HG03175 (cell line): Measurements from ENCODE around the gene FHIT.

Experiments used
- ATAC-seq: cut with Tn5 transposase; IDR thresholded peaks from one replicate; pipeline ENCODE4 v1.9.1; 2021; ENCODE audit warnings: mild to moderate bottlenecking, moderate library complexity; ENCODE audit not compliant: unreplicated experiment

The FHIT gene

DNA sequence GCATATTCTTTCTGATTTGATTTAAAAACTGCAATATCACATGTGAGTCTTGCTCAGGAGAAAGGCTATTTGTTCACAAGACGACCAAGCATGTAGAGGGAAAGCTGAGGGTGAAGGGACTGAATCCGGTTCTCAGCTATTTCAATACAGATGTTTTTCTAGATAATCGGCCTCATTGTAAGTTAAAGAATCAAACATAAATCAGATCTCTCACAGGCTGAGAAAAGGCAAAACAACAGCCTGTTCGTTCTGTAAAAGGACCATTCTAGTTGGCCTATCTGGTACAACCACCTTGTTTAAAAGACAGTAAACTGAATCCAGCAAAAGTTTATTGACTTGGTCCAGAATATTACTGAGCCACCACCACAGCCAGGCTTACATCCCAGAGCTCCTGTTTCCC is 1155.7 kb downstream of the FHIT start:
- ATAC-seq: no peak

DNA sequence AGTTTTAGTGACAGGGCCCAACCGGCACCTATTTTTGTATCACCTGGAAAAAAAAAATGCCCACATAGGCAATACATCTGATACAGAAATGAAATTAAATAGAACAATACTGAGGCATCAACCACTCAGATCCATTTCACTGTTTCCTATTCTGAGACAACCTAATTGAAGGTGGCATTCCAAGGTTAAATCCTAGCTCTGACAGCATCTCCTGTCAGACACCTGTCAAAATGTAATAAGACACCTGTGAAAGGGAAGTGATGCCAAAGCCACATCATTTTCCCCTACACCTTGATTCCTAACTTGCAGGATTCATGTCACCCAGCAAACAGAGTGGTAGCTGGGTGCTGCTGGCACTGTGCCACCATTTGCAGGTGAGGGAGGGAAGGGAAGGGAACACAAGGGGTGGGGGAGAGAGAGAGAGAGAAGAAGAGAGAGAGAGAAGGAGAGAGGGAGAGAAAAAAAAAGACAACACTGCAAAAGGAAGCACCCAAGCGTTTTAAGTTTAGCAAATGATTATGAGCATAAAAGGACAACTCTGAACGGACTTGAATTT is 1156.8 kb downstream of the FHIT start:
- no peak for ATAC-seq

DNA sequence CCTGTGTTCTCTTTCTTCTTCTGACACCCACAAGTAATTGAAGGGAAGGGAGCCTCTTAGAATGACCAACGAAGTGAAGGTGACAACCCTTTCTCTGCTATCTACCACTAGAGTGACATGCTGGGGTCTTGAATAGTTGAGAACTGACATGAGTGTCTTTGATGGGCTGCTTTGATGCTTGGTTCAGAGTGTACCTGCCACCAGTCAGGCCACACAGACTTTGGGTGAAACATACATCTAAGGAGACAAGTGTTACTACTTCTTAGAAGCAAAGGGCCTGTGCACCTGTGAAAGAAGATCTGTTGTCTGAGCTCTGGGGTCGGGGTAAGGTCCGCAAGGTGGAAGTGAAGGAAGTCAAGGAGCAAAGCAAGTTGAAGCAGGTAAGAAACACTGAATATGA is 1160.7 kb downstream of the FHIT start:
- ATAC-seq: no peak

DNA sequence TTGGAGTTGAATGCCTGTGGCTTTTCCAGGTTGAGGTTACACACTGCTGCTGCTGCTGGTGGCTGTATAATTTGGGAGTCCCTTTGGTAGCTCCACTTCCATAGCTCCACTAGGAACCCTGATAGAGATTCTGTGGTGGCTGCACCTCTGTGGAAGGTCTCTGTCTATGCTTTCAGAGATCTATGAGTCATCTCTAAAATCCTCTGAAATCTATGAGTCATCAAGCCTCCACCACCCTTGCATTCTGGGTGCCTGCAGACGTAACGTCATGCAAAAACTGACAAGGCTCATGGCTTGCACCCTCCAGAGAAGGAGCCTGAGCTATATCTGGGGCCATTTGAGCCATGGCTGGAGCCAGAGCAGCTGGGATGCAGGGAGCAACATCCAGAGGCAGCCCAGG is 1164.4 kb downstream of the FHIT start:
- ATAC-seq: no peak

DNA sequence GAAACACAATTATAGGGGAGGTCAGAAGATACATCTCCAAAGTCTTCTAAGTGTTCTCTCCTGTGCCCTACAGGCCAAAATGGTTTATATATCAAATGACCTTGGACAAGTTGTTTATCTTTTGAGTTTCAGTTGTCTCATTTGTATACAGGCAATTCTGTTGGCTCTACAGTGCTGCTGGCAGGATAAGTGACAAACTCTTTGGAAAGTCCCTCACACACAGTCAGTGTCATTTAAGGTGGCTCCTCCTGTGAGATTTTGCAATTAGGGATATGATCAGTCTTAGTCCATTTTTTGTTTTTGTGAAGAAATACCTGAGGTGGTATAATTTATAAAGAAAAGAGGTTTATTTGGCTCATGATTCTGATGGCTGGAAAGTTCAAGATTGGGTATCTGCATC is 1165.6 kb downstream of the FHIT start:
- no peak for ATAC-seq

DNA sequence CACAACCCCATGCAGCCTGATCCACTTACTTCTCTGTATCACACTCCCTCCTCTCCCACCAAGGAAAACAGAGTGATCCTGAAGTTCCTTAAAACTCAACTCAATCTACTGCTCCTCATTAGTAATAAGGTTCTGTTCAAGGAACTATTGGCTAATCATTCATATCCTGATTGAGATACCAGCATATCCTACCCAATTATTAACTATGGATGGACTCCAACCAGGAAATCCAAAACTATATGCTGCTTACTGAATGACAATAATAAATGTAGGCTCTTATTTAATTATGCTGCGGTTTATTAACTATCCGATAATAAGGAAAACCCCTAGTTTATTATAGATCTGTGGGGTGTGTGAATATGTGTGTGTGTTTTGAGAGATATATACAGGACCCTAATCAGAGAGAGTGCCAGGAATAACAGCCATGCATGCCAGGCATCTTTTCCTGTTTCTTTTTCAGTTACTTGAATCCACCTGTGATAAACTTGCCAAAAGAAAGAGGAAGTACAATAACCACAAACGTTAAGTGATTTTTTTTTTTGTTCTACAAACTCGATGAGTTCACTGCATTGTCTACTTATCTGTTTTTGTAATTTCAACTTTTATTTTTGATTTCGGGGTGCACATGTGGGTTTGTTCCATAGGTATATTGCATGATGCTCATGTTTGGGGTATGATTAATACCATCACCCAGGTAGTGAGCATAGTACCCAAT is 1169.7 kb downstream of the FHIT start:
- ATAC-seq: peak; percentile 83

DNA sequence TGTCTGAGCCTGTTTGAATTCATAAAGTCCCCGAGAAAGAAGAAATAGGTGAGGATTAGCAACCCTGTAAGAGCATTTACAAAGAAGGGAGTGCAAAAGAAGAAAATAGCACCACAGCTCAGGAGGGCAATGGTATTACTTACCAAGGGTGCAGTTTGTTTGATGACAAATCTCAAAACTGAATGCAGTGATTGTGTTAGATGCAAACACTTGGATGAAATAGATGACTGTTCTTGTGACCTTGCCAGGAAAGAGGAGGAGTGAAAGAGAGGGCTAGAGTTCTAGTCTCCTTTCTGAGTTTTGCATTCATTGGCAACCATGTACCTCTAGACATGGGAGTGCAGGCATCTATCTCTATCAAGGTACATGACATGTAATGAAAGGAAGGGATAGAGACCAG is 1170.6 kb downstream of the FHIT start:
- ATAC-seq: no peak

DNA sequence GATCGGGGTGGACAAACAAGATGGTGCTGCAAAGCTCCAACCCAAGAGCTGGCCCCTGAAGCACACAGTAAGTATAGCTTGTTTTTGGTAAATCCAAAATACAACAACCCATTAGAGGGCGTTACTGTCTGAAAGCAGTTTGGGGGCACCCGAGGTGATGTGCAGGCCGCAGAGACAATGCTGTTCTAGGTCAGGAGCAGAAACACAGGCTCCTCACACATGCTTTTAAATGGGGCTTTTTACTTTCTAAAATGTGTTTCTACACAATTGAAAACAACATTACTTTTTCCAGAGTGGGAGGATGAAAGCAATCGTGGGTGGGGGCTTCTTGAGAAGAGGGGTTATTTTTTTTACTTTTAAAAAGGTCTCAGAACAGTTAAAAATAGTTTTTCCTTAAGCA is 1172.2 kb downstream of the FHIT start:
- ATAC-seq: no peak

DNA sequence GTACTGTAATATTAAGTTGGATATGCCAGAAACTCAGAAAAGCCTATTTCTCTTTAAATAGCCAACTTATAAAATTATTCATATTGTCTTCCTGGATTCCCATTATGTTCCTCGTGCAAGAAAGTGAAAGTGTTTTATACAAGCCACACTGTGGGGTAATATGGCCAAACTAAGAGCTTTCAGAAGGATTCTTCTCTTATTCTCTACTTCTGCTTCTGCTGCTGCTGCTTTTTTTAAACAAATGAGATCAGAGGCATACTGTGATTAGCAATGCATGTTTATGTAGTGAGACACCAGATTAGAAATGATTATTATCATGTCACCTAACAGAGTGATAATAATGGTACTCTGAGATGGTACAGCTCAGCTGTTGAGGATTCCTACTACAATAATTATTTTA is 1174.9 kb downstream of the FHIT start:
- no peak for ATAC-seq

DNA sequence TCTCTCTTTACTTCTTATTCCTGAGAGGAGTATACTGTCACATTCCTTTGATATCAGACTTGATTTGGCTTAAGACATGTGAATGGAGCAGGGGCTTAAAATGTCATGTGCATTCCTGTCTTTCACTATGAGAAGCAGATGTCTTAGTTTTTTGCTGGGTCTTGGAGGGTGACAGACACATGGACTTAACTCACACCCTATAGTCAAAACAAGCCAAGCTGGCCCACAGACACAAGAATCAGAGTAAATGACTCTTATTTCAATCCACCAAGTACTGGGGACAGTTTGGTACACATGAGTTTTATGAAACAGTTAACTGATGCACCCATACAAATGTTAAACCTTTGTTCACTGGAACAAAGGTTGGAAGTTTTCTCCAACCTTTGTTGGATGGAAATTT is 1177.3 kb downstream of the FHIT start:
- no peak for ATAC-seq

DNA sequence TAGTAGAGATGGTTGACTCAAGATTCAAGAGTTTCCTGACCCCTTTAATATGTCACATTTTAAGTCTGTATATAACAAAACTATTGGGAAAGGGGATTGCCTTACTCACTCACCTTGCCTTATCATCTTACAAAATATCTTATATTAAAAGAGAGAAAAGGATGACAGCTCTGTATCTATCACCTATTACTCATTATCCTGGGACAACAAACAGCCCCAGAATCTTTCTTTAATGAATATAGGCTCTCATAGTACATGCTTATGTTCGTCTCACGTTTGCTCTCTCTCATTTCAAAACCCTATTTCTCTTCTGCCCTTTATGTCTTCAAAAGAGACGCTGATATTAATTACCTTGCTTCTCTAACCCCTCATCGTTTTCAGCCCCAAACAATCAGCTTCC is 1178.0 kb downstream of the FHIT start:
- no peak for ATAC-seq

DNA sequence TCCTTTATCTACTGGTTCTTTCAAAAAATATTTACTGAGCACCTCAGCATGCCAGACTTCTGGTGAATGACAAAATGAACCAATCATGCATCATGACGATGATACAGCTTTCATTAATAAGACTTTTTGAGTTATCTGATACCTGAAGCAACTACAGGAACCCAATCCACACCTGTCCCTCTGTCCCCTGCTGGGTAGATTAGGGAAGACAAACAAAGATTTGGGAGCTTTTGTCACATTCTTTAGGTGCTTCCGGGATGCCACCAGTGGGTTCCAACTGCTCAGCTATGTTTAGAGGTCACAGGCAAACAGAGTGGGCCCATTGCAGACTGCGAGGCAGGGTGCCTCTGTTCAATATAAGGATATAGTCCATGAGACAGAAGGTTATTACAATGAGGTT is 1180.9 kb downstream of the FHIT start:
- ATAC-seq: no peak

DNA sequence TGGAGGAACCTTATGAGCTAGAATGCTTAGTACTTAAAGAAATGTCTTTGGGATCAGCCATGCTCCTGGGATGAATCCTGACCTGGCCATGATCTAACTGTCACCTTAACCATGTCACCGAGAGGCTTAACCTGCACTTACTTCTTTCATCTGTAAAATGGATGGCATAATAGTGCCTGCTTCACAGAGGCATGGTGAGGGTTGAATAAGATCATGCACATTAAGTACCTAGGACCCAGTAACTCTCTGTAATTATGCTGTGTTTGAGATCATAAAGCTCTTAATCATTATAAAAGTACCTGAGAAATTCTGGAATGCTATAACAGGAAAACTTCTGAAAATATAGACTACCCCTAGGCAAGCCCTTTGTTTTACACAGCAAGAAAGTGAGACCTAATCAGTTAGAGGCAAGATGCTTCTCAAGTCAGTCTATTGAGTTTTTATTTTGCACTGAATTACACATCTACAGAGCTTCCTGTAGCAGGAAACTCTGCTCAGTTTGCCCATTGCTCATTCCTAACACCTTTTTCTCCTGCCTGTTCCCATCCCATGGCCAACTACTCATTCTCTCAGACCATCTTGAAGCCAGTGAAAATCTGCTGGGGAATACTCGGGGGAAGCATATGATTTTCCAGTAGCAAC is 1185.9 kb downstream of the FHIT start:
- ATAC-seq: no peak

DNA sequence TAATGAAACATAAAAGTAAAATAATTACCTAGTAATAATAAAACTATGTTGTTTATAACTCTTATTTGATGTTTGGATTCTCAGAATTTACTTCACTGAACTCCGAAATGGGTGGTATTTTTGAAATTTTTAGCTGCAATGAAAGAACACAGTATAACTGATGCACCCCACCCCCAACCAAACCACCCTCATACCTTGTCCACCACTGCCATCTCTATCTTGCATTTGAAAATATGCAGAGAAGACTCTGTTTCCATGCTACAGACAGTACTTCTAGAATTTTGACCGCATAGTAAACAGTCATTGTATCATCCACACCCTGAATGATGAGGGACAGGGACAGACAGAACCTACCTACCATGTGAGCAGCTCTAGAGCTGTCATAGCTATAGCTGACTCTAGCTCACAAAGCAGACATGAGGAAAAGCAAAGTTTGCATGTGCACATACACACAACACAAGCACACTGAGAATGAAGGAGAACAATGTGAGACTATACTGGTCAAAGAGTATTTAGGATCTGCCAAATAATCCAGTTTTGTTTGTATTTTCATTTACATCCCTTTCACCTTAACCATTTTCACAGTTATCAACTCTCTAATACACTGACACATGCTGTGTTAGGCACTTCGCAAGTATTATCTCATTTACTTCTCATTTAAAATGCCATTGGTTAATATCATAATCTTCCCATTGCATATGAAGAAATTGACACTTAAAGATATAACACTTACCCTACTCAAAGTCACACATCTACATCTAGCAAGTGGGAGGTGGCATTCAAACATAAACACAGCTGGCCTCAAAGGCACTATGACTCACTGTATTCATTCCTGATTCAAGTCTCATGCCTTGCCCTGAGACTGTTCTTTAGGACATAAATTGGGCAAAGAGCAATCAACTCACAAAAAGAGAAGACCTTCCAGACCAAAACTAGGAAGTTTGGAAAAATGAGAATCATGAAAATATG is 1186.8 kb downstream of the FHIT start:
- ATAC-seq: no peak

DNA sequence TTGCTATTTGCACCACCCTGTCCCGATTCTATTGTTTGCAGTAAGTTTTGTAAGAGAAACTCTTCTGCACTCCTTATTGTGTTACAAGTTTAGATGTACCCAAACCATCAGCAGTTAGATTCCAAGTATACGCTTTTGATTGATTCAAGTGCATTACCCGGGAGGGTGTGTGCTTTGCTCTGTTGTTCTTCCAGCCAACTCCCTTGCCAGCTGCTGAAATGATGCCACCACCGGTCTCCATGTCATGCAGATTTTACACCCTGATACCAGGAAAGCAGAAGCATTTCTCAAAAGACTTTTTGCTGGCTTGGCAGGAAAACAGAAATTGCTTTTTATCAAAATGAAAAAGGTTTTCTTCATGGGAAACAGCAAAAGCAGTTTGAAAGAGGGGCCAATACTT is 1194.8 kb downstream of the FHIT start:
- no peak for ATAC-seq

DNA sequence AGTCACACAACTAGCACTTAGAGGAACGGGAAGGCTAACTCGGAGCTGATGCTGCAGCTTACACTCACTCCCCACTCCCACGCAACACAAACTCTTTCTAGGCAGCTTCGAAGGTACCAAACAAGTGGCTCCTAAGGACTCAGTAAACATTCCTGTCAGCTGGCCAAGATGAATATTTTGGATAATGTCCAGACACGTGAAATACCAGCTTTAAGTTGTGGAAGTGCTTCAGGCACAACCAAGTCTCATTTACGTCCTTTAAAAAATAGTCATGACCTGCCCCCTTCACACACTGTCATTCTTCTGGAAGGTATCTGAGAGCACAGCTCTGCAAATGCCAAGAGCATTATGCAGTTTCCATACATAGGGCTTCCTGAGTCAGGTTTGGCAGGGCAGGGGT is 1195.5 kb downstream of the FHIT start:
- ATAC-seq: no peak

DNA sequence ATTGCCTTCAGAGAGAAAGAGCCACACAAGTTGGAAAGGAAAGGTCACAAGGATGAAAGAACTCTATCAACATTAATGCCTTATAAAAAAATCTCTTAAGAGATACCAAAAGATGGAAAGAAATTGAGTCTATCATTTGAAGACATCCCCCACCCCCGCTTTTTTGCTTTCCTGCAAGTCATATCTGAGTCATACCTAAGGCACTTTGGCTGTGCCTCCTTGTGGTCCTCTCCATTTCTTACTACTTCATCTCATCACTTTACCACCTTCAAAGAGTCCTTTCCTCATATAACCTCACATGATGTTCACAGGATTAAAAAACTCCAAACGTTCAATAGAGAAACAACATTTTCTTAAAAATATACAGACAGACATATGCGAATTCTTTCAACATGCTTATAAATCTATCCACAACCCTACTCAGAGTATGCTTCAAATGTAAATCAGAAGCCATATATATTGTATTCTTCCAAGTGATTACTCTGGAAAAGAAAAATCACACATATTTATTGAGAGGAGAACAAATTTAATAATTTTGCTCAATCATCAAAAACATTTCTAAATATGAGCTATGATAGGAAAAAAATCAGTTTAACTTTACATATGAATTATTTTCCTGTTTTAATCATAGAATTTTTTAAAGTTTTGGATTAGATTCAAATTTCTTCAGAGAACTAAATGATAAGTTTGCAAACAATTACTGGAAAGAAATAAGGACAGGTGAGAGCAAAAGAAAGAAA is 1197.6 kb downstream of the FHIT start:
- no peak for ATAC-seq

DNA sequence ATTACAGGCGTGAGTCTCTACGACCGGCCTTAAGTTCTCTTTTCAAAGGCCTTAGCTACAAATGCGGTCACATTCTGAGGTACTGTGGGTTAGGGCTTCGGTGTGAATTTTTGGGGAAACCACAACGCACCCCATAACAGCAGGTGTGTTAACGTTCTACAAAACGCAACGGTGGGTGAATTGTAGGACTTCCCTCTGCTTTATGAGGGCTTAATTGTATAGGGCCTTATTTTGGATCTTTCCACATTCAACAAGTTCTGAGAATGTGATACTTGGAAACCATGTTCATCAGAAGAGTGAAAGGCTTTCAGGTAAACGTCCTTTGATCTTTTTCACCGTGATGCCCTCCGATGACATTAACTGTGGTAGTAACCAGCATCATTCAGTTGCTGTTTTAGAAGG is 1202.8 kb downstream of the FHIT start:
- no peak for ATAC-seq

DNA sequence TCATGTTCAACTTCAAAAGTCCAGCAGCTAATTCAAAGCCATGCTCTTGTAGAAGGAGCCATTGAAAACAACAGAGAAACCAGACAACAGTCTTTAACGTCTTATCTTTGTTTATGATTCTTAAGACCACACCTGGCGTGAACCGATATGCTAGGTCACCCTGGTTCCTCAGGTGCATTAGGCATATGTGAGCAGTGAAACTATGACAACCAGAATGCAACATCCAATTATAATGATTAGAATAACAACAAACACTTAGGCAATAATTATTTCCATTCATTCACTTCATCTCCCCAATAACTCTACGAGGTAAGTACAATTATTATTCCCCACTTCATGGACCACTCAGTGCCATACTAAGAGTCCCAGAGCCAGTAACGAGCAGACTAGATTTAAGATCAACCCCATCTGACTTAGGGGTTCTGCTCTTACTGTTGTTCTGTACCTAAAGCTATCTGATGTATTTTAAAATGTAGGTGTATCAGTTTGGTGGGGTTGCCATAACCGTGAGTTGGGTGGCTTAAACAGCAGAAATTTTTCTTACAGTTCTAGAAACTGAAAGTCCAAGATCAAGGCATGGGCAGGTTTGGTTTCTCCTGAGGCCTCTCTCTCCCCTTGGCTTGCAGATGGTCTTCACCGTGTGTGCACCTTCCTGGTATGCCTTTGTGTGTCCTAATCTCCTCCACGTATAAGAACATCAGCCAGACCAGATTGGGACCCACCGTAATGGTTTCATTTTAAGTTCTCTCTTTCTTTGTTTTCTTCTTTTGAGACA is 1203.6 kb downstream of the FHIT start:
- ATAC-seq: no peak

DNA sequence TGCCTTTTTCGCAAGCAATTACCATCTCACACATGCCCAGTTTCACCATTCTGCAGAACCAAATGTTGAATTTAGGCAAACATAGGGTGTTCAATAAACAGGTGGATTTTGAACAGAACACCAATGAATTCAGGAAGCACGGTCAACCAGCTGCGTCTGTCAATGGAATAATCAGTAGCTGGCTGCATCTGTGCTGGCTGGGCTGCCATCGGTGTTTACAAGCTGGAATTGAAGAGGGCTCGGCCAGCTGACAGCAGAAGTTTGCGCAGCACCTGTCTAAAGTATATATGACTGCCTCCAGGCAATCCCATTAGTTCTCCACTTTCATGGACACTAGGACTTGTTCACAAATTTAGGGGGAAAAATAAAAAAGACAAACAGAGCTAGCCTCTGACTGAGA is 1205.0 kb downstream of the FHIT start:
- ATAC-seq: no peak
